ENCODE data around the gene KIAA0408. TPM values are rescaled to one million over a fixed set of nuclear protein-coding genes. Genes with fewer than 3 reads are reported as not detected.
A peak's percentile ranks its signal among the peaks of the same experiment; 100 is the strongest.
"Not testable (repeated sequence)": the region's sequence is repeated elsewhere in the genome, so short reads cannot be mapped to it uniquely, and the experiment has no call there.

Gene KIAA0408
- total RNA-seq, 2 donors from 2014 or later, result 1.5 to 6.3 TPM

DNA sequence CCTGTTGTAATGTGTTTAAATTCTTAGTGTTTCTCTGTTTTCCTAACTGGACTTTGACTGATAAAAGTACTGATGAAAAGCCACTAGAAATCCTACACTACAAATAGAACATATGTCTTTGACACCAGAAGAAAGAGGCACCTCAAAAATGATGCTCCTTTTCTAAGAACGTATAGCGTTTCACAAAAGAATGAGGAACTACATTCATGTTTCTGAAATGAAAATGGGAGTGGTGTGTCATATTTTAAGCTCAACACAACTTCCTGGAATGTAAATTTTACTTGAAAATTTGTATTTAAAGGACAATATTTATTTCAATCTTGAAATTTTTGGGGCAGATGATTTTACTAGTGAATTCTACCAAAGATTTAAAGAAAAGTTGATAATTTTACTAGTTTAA lies 35.3 kb downstream of the KIAA0408 start:
- intact Hi-C loops (cut with DNase I), result loop anchor here (5.0 kb wide), 1 partner anchor 122 kb away; no protein-coding TSS in a partner anchor
- TF ChIP-seq POLR2AphosphoS5 (IDR thresholded peaks at IDR 0.05) (no peak), POLR2A (IDR thresholded peaks at IDR 0.05) (no peak)
- TF ChIP-seq, protein P1, sequence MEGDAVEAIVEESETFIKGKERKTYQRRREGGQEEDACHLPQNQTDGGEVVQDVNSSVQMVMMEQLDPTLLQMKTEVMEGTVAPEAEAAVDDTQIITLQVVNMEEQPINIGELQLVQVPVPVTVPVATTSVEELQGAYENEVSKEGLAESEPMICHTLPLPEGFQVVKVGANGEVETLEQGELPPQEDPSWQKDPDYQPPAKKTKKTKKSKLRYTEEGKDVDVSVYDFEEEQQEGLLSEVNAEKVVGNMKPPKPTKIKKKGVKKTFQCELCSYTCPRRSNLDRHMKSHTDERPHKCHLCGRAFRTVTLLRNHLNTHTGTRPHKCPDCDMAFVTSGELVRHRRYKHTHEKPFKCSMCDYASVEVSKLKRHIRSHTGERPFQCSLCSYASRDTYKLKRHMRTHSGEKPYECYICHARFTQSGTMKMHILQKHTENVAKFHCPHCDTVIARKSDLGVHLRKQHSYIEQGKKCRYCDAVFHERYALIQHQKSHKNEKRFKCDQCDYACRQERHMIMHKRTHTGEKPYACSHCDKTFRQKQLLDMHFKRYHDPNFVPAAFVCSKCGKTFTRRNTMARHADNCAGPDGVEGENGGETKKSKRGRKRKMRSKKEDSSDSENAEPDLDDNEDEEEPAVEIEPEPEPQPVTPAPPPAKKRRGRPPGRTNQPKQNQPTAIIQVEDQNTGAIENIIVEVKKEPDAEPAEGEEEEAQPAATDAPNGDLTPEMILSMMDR (IDR thresholded peaks at IDR 0.05), result no peak
- no peaks in the 10 kb centered on the region for H3K27me3 ChIP-seq (replicated peaks; ENCODE audit: insufficient read depth)
- no peaks in the 10 kb centered on the region for H3K9me3 ChIP-seq
- H3K4me3 ChIP-seq, result no peak overlapping the region
- no peak for DNase-seq (ENCODE audit: low spot score)
- H3K27ac ChIP-seq, result no peak overlapping the region
- 79% methylated on average over 2 of the region's 2 CpGs for WGBS
- H3K4me1 ChIP-seq (replicated peaks), result no peaks in the 10 kb centered on the region
- H3K36me3 ChIP-seq, result no peaks in the 10 kb centered on the region

DNA sequence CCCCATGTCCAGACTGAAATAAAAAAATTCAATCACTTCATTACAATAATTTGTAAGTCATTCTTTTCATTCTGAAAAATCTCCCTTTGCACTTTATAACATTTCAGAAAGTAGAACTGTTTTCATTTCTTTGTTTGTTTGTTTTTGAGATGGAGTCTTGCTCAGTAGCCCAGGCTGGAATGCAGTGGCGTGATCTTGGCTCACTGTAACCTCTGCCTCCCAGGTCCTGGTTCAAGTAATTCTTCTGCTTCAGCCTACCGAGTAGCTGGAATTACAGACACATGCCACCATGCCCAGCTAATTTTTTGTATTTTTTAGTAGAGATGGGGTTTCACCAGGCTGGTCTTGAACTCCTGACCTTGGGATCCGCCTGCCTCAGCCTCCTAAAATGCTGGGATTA lies 38.0 kb downstream of the KIAA0408 start:
- not testable (repeated sequence) for H3K27ac ChIP-seq; H3K27me3 ChIP-seq (replicated peaks; ENCODE audit: insufficient read depth); DNase-seq (ENCODE audit: low spot score); H3K36me3 ChIP-seq; H3K9me3 ChIP-seq; H3K4me1 ChIP-seq (replicated peaks); H3K4me3 ChIP-seq
- 73% methylated on average over 3 of the region's 3 CpGs for WGBS
- intact Hi-C loops (cut with DNase I), result loop anchor here (5.0 kb wide), 1 partner anchor 119 kb away; no protein-coding TSS in a partner anchor

DNA sequence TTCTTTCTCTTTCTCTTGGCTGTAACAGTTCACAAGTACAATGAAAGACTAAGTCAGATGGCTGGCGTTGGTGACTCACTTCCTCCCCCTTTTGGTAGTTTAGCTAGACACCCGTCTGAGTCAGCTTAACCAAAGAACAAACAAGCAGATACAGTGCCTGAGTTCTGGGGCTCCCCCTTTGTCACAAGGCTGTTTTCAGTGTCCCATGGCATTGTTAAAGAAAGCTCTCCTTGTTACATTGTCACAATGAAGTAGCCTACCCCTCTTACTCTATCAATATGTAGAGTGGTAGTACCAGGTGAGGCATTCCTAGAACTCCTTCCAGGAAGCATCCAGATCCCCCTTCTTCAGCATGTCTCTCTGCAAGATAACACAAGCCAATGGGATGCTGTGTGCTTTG lies 38.6 kb downstream of the KIAA0408 start:
- no peaks in the 10 kb centered on the region for H3K9me3 ChIP-seq
- H3K27me3 ChIP-seq (replicated peaks; ENCODE audit: insufficient read depth), result no peaks in the 10 kb centered on the region
- DNase-seq (ENCODE audit: low spot score), result peak; percentile 49
- H3K4me3 ChIP-seq, result no peak overlapping the region
- intact Hi-C loops (cut with DNase I), result loop anchor here (5.0 kb wide), 1 partner anchor 118 kb away; no protein-coding TSS in a partner anchor
- no peaks in the 10 kb centered on the region for H3K4me1 ChIP-seq (replicated peaks)
- TF ChIP-seq POLR2AphosphoS5 (IDR thresholded peaks at IDR 0.05) (peak; percentile 55), POLR2A (IDR thresholded peaks at IDR 0.05) (no peak)
- TF ChIP-seq, protein P1 (IDR thresholded peaks at IDR 0.05), result peak in 3 of 4 experiments; percentile 35 to 55 (median 44)
- WGBS, result 3% methylated on average over 2 of the region's 2 CpGs
- H3K27ac ChIP-seq, result no peak overlapping the region
- H3K36me3 ChIP-seq, result no peaks in the 10 kb centered on the region

DNA sequence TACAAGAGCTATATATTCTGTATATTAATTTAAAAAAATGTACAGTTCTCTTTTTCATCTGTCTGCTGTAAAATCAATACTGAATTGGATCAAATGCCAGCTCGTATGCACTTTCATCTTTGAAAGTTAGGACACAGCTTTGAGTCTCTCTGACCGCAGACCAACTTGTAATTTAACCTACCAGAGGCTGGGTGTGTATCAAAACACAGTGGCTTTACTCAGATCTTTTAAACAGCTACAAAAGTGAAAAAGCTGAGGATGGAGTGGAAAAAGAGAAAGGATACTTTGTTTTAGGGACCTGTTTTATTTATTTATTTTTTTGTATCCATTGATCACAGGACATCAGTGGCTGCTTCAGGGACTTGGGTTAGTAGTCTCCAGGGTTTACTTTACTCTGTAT lies 44.1 kb downstream of the KIAA0408 start:
- TF ChIP-seq POLR2AphosphoS5 (IDR thresholded peaks at IDR 0.05), result no peak
- TF ChIP-seq POLR2A (IDR thresholded peaks at IDR 0.05), result no peak
- TF ChIP-seq, protein P1 (IDR thresholded peaks at IDR 0.05), result no peak
- no peak for DNase-seq (ENCODE audit: low spot score)
- intact Hi-C loops (cut with DNase I), result no loop called here
- H3K27ac ChIP-seq, result no peak overlapping the region
- H3K4me3 ChIP-seq, result no peak overlapping the region
- WGBS, result 86% methylated on average over 2 of the region's 2 CpGs
- no peaks in the 10 kb centered on the region for H3K9me3 ChIP-seq
- H3K27me3 ChIP-seq (replicated peaks; ENCODE audit: insufficient read depth), result no peaks in the 10 kb centered on the region
- no peaks in the 10 kb centered on the region for H3K4me1 ChIP-seq (replicated peaks)
- H3K36me3 ChIP-seq, result no peaks in the 10 kb centered on the region

DNA sequence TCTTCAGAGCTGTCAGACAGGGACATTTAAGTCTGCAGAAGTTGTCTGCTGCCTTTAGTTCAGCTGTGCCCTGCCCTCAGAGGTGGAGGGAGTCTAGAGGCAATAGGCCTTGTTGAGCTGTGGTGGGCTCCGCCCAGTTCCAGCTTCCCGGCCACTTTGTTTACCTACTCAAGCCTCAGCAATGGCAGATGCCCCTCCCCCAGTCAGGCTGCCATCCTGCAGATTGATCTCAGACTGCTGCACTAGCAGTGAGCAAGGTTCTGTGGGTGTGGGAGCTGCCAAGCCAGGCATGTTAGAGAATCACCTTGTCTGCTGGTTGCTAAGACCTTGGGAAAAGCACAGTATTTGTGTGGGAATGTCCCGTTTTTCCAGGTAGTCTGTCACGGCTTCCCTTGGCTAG lies 46.1 kb downstream of the KIAA0408 start:
- WGBS, result 62% methylated on average over 4 of the region's 4 CpGs
- H3K4me1 ChIP-seq (replicated peaks); H3K4me3 ChIP-seq; intact Hi-C loops (cut with DNase I); H3K9me3 ChIP-seq; H3K27ac ChIP-seq; H3K27me3 ChIP-seq (replicated peaks; ENCODE audit: insufficient read depth); H3K36me3 ChIP-seq; DNase-seq (ENCODE audit: low spot score): not testable (repeated sequence)

DNA sequence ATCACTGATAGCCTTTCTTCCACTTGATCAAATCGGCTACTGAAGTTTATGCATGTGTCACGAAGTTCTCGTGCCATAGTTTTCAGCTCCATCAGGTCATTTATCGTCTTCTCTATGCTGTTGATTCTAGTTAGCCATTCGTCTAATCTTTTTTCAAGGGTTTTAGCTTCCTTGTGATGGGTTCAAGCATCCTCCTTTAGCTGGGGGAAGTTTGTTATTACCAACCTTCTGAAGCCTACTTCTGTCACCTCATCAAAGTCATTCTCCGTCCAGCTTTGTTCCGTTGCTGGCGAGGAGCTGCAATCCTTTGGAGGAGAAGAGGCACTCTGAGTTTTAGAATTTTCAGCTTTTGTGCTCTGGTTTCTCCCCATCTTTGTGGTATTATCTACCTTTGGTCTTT lies 47.2 kb downstream of the KIAA0408 start:
- H3K9me3 ChIP-seq; DNase-seq (ENCODE audit: low spot score); H3K27me3 ChIP-seq (replicated peaks; ENCODE audit: insufficient read depth); H3K4me3 ChIP-seq; intact Hi-C loops (cut with DNase I); H3K27ac ChIP-seq; H3K4me1 ChIP-seq (replicated peaks); H3K36me3 ChIP-seq: not testable (repeated sequence)
- 96% methylated on average over 8 of the region's 8 CpGs for WGBS

Small RNA genes lying within 50 kb of the gene (small RNA-seq; reads per million reads assigned to genes)
- gene KIAA0408, result 0 to 0.10 reads per million in 2 donors

Other genes starting within 250 kb of the KIAA0408 start
- gene RNF146, start 192.5 kb downstream of the KIAA0408 start, total RNA-seq, result 10 to 100 TPM; 30.5 to 55.8 TPM
- gene ECHDC1, start 115.8 kb downstream of the KIAA0408 start, total RNA-seq, result 10 to 100 TPM; 26.0 to 58.7 TPM
- gene C6orf58, start 117.8 kb upstream of the KIAA0408 start, total RNA-seq, result not detected

All from prostate gland (tissue), 2 donors.